H1 (cell line): ENCODE measurements around the gene RPP30. TPM values are rescaled to one million over a fixed set of nuclear protein-coding genes. Genes with fewer than 3 reads are reported as not detected.

Experiments used
- ASH2L ChIP-seq: fragments of 200-600, 300-600 bp; sonication (generic); IDR thresholded peaks from one replicate; pipeline ENCODE4 v1.7.1; 2017; ENCODE audit warnings: low read length
- CEBPB ChIP-seq: IDR thresholded peaks from 2 replicates; pipeline ENCODE4 v1.6.1; 2012; ENCODE audit warnings: low read depth, low read length
- KDM1A ChIP-seq: fragments of 200-600, 300-600 bp; sonication (generic); IDR thresholded peaks from 2 replicates; pipeline ENCODE4 v1.7.1; 2016; ENCODE audit warnings: mild to moderate bottlenecking, low read length, borderline replicate concordance
- RAD21 ChIP-seq, 2 experiments: IDR thresholded peaks in 1 of 2; conservative IDR thresholded peaks in 1 of 2; 2 replicates each; pipeline ENCODE4 v1.6.1; 2011; ENCODE audit warnings: low read depth in 2 of 2, low read length in 2 of 2, improper control_type of control experiment in 1 of 2, inconsistent platforms in 1 of 2, mild to moderate bottlenecking in 1 of 2, moderate library complexity in 1 of 2
- SIN3A ChIP-seq, 2 experiments: IDR thresholded peaks in 1 of 2; conservative IDR thresholded peaks in 1 of 2; 2 replicates each; pipeline ENCODE4 v1.6.1; 2011 to 2012; ENCODE audit warnings: low read length in 2 of 2, improper control_type of control experiment in 1 of 2, low read depth in 1 of 2, mild to moderate bottlenecking in 1 of 2
- YY1 ChIP-seq: IDR thresholded peaks from 2 replicates; pipeline ENCODE4 v1.6.1; 2011; ENCODE audit warnings: low read depth, mild to moderate bottlenecking, low read length
- polyA plus RNA-seq, 7 experiments: library from polyadenylated mRNA; depleted of rRNA in 3 of 7; stranded (reverse) in 5 of 7; unstranded in 2 of 7; fragments of >200 nt in 5 of 7; fragments of 200-250 nt in 2 of 7; gene quantifications; 1 replicate in 5 of 7; 2 replicates in 1 of 7; 4 replicates in 1 of 7; pipeline versions ENCODE4 v1.2.1 to v1.2.3, GENCODE V29; 2011 to 2013; ENCODE audit warnings: missing spikeins in 2 of 7, mixed read lengths in 2 of 7
- total RNA-seq: library from RNA; stranded (reverse); fragmentation: NEBNext Ultra II Directional; extraction: Animal tissue kit (Norgen Biotek cat#: 25700); gene quantifications from 2 replicates; pipeline ENCODE4 v1.2.1, GENCODE V29; 2021
- TF ChIP-seq, protein P1 (sequence below), 3 experiments: IDR thresholded peaks; 1 replicate in 2 of 3; 2 replicates in 1 of 3; pipeline versions ENCODE4 v1.5.1 to v1.6.1; 2011; ENCODE audit warnings: low read length in 3 of 3, mild to moderate bottlenecking in 3 of 3, inconsistent platforms in 2 of 3, low read depth in 1 of 3, moderate library complexity in 1 of 3; ENCODE audit not compliant: insufficient read depth in 1 of 3; ENCODE audit errors: control extremely low read depth in 1 of 3

Gene RPP30
- total and polyA plus RNA-seq, 2 of the 8 experiments (the other 6 are each of a cell fraction or from before 2014, with no cell fraction given), result 38.9 to 79.7 TPM

DNA sequence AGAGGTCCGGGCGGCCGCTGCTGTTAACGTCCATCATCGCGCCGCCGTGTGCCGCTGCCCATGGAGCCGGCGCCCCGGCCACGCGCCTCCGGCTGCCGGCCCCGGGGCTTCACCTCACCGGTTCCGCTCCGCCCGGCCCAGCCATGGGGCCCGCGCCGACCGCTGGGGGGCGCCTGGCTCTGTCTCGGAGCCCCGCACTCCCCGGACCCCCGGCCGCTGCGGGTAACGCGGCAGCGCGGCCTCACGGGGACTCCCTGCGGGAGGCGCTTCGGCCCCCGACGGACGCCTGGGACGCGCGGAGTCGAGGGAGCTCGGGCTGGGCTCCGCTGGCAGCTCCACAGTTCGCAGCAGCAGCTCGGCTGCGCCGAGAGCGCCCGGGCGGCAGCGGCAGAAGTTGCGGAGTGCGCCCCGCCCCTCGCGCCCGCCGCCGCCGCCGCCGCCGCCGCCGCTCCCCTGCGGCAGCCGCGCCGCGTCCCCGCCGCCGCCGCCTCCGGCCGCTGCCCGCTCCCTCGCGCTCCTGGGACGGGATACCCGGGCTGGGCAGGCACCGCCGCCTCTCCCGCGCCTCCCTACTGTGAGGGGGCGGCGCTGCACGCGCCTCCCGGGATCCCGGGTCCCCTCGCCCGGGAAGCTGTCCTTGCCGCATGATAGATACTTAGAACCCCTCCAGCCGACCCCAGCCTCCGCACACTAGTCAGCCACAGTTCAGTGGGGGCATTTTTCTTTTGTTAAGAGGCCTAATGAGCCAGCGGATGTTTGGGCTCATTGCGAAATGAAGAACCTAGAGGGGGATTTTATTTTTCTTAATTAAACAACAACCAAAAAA, 13.9 kb upstream of the RPP30 start, which contains the start of gene HTR7 (continued):
- TF ChIP-seq, protein P1, sequence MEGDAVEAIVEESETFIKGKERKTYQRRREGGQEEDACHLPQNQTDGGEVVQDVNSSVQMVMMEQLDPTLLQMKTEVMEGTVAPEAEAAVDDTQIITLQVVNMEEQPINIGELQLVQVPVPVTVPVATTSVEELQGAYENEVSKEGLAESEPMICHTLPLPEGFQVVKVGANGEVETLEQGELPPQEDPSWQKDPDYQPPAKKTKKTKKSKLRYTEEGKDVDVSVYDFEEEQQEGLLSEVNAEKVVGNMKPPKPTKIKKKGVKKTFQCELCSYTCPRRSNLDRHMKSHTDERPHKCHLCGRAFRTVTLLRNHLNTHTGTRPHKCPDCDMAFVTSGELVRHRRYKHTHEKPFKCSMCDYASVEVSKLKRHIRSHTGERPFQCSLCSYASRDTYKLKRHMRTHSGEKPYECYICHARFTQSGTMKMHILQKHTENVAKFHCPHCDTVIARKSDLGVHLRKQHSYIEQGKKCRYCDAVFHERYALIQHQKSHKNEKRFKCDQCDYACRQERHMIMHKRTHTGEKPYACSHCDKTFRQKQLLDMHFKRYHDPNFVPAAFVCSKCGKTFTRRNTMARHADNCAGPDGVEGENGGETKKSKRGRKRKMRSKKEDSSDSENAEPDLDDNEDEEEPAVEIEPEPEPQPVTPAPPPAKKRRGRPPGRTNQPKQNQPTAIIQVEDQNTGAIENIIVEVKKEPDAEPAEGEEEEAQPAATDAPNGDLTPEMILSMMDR (IDR thresholded peaks at IDR 0.05; ENCODE audit: control extremely low read depth in 1 of 3, insufficient read depth in 1 of 3, low read depth in 1 of 3, low read length in 3 of 3), result peak; percentile 45 to 69 (median 55)
- peak in 1 of 2 experiments; percentile 50; a peak in 1 of 4 replicates for TF ChIP-seq SIN3A (conservative IDR thresholded peaks at IDR 0.05 in 1 of 2, IDR thresholded peaks at IDR 0.05 in 1 of 2; ENCODE audit: low read depth in 1 of 2, low read length in 2 of 2)
- no peak for TF ChIP-seq KDM1A
- TF ChIP-seq ASH2L, result peak; percentile 15
- TF ChIP-seq YY1, result peak; percentile 32; the same call in 1 of the 2 replicates
- TF ChIP-seq CEBPB, result peak; percentile 50; the same call in 1 of the 2 replicates
- TF ChIP-seq RAD21 (IDR thresholded peaks at IDR 0.05 in 1 of 2, conservative IDR thresholded peaks at IDR 0.05 in 1 of 2; ENCODE audit: low read depth in 2 of 2, low read length in 2 of 2), result peak; percentile 8 to 48; a peak in 2 of 4 replicates
